OCI-LY7 (cell line): Measurements from ENCODE around the gene VSX1.

ENCODE experiments used
- CTCF ChIP-seq: fragments of 200-600 bp; sonication (generic); conservative IDR thresholded peaks from 2 replicates; pipeline ENCODE4 v1.5.1; 2014; ENCODE audit warnings: mild to moderate bottlenecking, antibody characterized with exemption, low read length, moderate library complexity, mixed read lengths
- EZH2phosphoT487 ChIP-seq: fragments of 200-600 bp; sonication (generic); IDR thresholded peaks from 2 replicates; pipeline ENCODE4 v1.6.1; 2018; ENCODE audit warnings: low read depth, borderline replicate concordance, mild to moderate bottlenecking, mixed run types, antibody characterized with exemption, low read length, moderate library complexity, mixed read lengths

GRCh38 chr20:25100914-25101313, 19.0 kb upstream of the VSX1 start:
- TF ChIP-seq CTCF: no peak
- no peak for TF ChIP-seq EZH2phosphoT487
